Stimulated activated CD8-positive, alpha-beta memory T cell treated with anti-CD3 and anti-CD28 coated beads, Interleukin-2, amount 100 ng/mL, for 1 hour (primary cell): Measurements from ENCODE around the gene CYP2U1.
"Not testable (repeated sequence)": the region's sequence is repeated elsewhere in the genome, so short reads cannot be mapped to it uniquely, and the experiment has no call there.

Source experiments
- DNase-seq, 2 donors: peaks; one replicate each; pipeline ENCODE4 v3.0.0-alpha.2; 2020; ENCODE audit warnings: low read depth in 2 of 2

CYP2U1 gene

GRCh38 chr4:107930821-107931774 lies at the start of gene CYP2U1:
Gene CYP2U1 (plus strand): TSS chr4:107931549. CDS start chr4:107931644, 95 bp downstream.
- DNase-seq = peak; percentile 50 to 65

- no peak for DNase-seq
Measured at GRCh38 chr4:107885865-107886264, 45.5 kb upstream of the CYP2U1 start.

GRCh38 chr4:107888237-107888636 lies 43.1 kb upstream of the CYP2U1 start:
- no peak for DNase-seq

- no peak for DNase-seq
Measured at GRCh38 chr4:107890779-107891178, 40.6 kb upstream of the CYP2U1 start.

GRCh38 chr4:107891299-107891698 lies 40.0 kb upstream of the CYP2U1 start:
- no peak for DNase-seq

- DNase-seq = no peak
Measured at GRCh38 chr4:107893171-107894137, 37.9 kb upstream of the CYP2U1 start.

- no peak for DNase-seq
Measured at GRCh38 chr4:107894138-107894603, 37.2 kb upstream of the CYP2U1 start.

- DNase-seq = no peak
Measured at GRCh38 chr4:107896158-107896645, 35.1 kb upstream of the CYP2U1 start.

- no peak for DNase-seq
Measured at GRCh38 chr4:107896646-107897045, 34.7 kb upstream of the CYP2U1 start.

GRCh38 chr4:107897823-107898222 lies 33.5 kb upstream of the CYP2U1 start:
- no peak for DNase-seq

GRCh38 chr4:107900067-107900466 lies 31.3 kb upstream of the CYP2U1 start:
- DNase-seq = no peak

GRCh38 chr4:107900508-107900907 lies 30.8 kb upstream of the CYP2U1 start:
- no peak for DNase-seq

- DNase-seq = no peak
Measured at GRCh38 chr4:107901213-107901934, 30.0 kb upstream of the CYP2U1 start.

- DNase-seq = no peak
Measured at GRCh38 chr4:107902715-107903114, 28.6 kb upstream of the CYP2U1 start.

- not testable (repeated sequence) for DNase-seq
Measured at GRCh38 chr4:107905082-107905481, 26.3 kb upstream of the CYP2U1 start.

- no peak for DNase-seq
Measured at GRCh38 chr4:107906458-107907100, 24.8 kb upstream of the CYP2U1 start.

GRCh38 chr4:107908377-107908776 lies 23.0 kb upstream of the CYP2U1 start:
- no peak for DNase-seq

GRCh38 chr4:107913283-107913899 lies 18.0 kb upstream of the CYP2U1 start:
- DNase-seq = no peak

- DNase-seq = no peak
Measured at GRCh38 chr4:107915220-107915619, 16.1 kb upstream of the CYP2U1 start.

GRCh38 chr4:107916623-107917022 lies 14.7 kb upstream of the CYP2U1 start:
- no peak for DNase-seq
